Measurements from ENCODE around the gene POC1B. TPM values are rescaled to one million over a fixed set of nuclear protein-coding genes. Genes with fewer than 3 reads are reported as not detected.
"Not testable (repeated sequence)": the region's sequence is repeated elsewhere in the genome, so short reads cannot be mapped to it uniquely, and the experiment has no call there.

Gene POC1B
- polyA plus RNA-seq, 1 donor from 2014 or later = 10.0 TPM

DNA sequence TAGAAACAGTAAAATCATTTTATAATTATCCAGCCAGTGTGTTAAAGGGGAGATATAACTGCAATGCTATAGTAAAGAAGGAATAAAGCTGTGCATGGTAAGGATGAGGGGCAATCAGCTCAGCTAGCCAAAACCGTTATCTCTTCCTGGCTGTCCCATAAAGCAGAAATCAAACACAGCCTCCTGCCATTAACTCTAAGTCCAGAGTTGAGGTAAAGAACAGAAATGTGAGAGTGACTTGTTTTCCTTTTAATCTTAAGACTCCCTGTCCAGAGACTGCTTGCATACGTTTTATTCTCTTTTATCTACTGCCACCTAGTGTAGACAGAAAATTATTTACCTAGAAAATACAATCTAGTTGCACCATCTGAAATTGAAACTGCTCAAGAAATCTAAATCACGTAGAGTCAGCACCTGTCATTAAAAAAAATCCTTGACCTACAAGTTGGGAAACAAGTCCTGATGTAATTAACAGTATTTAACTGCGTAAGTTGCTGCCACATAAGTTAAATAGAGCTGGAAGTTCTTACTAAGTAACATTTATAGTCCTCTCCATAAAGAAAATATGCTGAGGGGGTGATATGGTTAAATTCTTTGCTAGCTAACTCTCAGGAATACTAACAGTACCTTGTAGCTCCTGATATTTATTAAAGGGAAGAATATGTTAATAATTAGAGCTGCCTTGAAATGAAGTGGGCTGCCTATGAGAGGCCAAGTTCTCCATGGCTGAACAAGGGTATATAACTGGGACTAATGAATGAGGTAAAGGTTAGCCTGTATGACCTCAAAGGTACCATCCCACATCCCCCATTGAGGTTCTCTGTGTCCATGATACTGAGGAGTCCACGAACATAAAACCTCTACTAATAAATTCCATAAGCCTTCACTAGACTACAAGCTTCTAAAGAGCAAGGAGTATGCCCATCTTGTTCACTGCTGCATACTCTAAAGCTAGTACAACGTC lies 63.9 kb downstream of the POC1B start:
- no peaks in the 10 kb centered on the region for H3F3A ChIP-seq (ENCODE audit: insufficient read depth, low read length, poor library complexity, severe bottlenecking)
- H3K36me3 ChIP-seq (ENCODE audit: insufficient read depth, low read length) = no peaks in the 10 kb centered on the region
- H3K4me2 ChIP-seq (ENCODE audit: low read length) = no peak overlapping the region
- no peak overlapping the region for H3K27ac ChIP-seq (ENCODE audit: low read length)
- no peak overlapping the region for H2AFZ ChIP-seq (ENCODE audit: low read depth, low read length)
- no peaks in the 10 kb centered on the region for H3K79me2 ChIP-seq (replicated peaks; ENCODE audit: insufficient read depth, low read length)
- no peak overlapping the region for H3K9ac ChIP-seq (ENCODE audit: low read length)
- no peak overlapping the region for H3K4me3 ChIP-seq (ENCODE audit: low read length)
- H3K9me2 ChIP-seq (ENCODE audit: insufficient read depth, low read length) = no peaks in the 10 kb centered on the region
- no peaks in the 10 kb centered on the region for H3K9me3 ChIP-seq (ENCODE audit: low read length)
- no peaks in the 10 kb centered on the region for H4K20me1 ChIP-seq (ENCODE audit: insufficient read depth)
- H3K27me3 ChIP-seq (ENCODE audit: insufficient read depth, low read depth, low read length) = no peaks in the 10 kb centered on the region
- TF ChIP-seq, protein P1, sequence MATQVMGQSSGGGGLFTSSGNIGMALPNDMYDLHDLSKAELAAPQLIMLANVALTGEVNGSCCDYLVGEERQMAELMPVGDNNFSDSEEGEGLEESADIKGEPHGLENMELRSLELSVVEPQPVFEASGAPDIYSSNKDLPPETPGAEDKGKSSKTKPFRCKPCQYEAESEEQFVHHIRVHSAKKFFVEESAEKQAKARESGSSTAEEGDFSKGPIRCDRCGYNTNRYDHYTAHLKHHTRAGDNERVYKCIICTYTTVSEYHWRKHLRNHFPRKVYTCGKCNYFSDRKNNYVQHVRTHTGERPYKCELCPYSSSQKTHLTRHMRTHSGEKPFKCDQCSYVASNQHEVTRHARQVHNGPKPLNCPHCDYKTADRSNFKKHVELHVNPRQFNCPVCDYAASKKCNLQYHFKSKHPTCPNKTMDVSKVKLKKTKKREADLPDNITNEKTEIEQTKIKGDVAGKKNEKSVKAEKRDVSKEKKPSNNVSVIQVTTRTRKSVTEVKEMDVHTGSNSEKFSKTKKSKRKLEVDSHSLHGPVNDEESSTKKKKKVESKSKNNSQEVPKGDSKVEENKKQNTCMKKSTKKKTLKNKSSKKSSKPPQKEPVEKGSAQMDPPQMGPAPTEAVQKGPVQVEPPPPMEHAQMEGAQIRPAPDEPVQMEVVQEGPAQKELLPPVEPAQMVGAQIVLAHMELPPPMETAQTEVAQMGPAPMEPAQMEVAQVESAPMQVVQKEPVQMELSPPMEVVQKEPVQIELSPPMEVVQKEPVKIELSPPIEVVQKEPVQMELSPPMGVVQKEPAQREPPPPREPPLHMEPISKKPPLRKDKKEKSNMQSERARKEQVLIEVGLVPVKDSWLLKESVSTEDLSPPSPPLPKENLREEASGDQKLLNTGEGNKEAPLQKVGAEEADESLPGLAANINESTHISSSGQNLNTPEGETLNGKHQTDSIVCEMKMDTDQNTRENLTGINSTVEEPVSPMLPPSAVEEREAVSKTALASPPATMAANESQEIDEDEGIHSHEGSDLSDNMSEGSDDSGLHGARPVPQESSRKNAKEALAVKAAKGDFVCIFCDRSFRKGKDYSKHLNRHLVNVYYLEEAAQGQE (IDR thresholded peaks at IDR 0.05; ENCODE audit: borderline replicate concordance) = no peak
- no peak for TF ChIP-seq TAF1 (IDR thresholded peaks at IDR 0.05; ENCODE audit: low read depth)
- peak; percentile 97 for TF ChIP-seq SMC3 (conservative IDR thresholded peaks at IDR 0.05; ENCODE audit: poor library complexity)
- TF ChIP-seq, protein P2, sequence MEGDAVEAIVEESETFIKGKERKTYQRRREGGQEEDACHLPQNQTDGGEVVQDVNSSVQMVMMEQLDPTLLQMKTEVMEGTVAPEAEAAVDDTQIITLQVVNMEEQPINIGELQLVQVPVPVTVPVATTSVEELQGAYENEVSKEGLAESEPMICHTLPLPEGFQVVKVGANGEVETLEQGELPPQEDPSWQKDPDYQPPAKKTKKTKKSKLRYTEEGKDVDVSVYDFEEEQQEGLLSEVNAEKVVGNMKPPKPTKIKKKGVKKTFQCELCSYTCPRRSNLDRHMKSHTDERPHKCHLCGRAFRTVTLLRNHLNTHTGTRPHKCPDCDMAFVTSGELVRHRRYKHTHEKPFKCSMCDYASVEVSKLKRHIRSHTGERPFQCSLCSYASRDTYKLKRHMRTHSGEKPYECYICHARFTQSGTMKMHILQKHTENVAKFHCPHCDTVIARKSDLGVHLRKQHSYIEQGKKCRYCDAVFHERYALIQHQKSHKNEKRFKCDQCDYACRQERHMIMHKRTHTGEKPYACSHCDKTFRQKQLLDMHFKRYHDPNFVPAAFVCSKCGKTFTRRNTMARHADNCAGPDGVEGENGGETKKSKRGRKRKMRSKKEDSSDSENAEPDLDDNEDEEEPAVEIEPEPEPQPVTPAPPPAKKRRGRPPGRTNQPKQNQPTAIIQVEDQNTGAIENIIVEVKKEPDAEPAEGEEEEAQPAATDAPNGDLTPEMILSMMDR (IDR thresholded peaks at IDR 0.05; ENCODE audit: poor library complexity, severe bottlenecking) = peak; percentile 86
- peak; percentile 93 for TF ChIP-seq RAD21 (conservative IDR thresholded peaks at IDR 0.05)
- no peak for TF ChIP-seq EZH2 (IDR thresholded peaks at IDR 0.05; ENCODE audit: borderline replicate concordance, insufficient read depth, low read length, poor library complexity, severe bottlenecking)

DNA sequence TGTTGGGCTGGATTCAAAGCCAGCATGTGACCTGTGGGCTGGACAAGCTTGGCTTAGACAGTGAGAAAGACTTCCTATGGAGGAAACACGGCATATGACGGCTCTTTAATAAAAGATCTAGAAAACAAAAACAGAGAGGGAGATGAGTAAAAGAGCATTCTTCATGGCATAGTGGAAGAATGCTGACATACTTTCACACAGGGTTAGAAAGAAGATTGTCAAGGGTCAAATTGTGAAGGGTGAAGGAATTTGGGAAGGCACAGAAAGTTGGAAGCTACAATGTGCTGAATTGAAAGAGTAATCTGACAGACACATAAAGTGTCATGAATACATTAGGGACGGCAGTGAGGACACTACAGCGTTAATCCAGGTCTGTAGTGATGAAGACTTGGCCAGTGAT lies 64.7 kb downstream of the POC1B start:
- H3K27me3 ChIP-seq (ENCODE audit: insufficient read depth, low read depth, low read length) = no peaks in the 10 kb centered on the region
- no peaks in the 10 kb centered on the region for H3K9me3 ChIP-seq (ENCODE audit: low read length)
- H3K27ac ChIP-seq (ENCODE audit: low read length) = no peak overlapping the region
- no peak overlapping the region for H2AFZ ChIP-seq (ENCODE audit: low read depth, low read length)
- H3K9me2 ChIP-seq (ENCODE audit: insufficient read depth, low read length) = no peaks in the 10 kb centered on the region
- H3K4me3 ChIP-seq (ENCODE audit: low read length) = no peak overlapping the region
- no peaks in the 10 kb centered on the region for H3K36me3 ChIP-seq (ENCODE audit: insufficient read depth, low read length)
- no peak for TF ChIP-seq RAD21 (conservative IDR thresholded peaks at IDR 0.05)
- no peak overlapping the region for H3K9ac ChIP-seq (ENCODE audit: low read length)
- no peak overlapping the region for H3K4me2 ChIP-seq (ENCODE audit: low read length)
- H3F3A ChIP-seq (ENCODE audit: insufficient read depth, low read length, poor library complexity, severe bottlenecking) = no peaks in the 10 kb centered on the region
- H3K79me2 ChIP-seq (replicated peaks; ENCODE audit: insufficient read depth, low read length) = no peaks in the 10 kb centered on the region
- H4K20me1 ChIP-seq (ENCODE audit: insufficient read depth) = no peaks in the 10 kb centered on the region

DNA sequence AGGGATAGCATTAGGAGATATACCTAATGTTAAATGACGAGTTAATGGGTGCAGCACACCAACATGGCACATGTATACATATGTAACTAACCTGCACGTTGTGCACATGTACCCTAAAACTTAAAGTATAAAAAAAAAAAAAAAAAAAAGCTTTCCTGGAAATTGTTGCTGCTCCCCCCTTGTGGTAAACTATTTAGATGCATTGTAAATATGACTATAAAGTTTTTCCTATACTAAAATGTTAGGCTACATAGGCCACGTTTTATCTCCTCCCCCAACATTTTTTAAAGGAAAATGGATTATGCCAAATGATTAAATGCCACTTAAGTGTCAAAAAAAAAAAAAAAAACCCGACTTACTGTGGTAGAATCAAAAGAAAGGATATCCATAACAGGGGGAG lies 66.6 kb downstream of the POC1B start:
- not testable (repeated sequence) for H3K79me2 ChIP-seq (replicated peaks; ENCODE audit: insufficient read depth, low read length); H3K4me3 ChIP-seq (ENCODE audit: low read length); H3K27ac ChIP-seq (ENCODE audit: low read length); H3K4me2 ChIP-seq (ENCODE audit: low read length); H3F3A ChIP-seq (ENCODE audit: insufficient read depth, low read length, poor library complexity, severe bottlenecking); H3K9ac ChIP-seq (ENCODE audit: low read length); H2AFZ ChIP-seq (ENCODE audit: low read depth, low read length); H4K20me1 ChIP-seq (ENCODE audit: insufficient read depth); H3K9me2 ChIP-seq (ENCODE audit: insufficient read depth, low read length); H3K9me3 ChIP-seq (ENCODE audit: low read length); H3K36me3 ChIP-seq (ENCODE audit: insufficient read depth, low read length); H3K27me3 ChIP-seq (ENCODE audit: insufficient read depth, low read depth, low read length)
- peak; percentile 19 for TF ChIP-seq SMC3 (conservative IDR thresholded peaks at IDR 0.05; ENCODE audit: poor library complexity)

Measured in neural cell (in vitro differentiated cells).